H9 (cell line): ENCODE data around the gene RGL2. TPM values are rescaled to one million over a fixed set of nuclear protein-coding genes. Genes with fewer than 3 reads are reported as not detected.

Experiments used
- DNase-seq: peaks from one replicate; pipeline ENCODE4 v3.0.0-alpha.2; 2017
- H2AFZ ChIP-seq: one replicate; pipeline ENCODE4 v1.6.1; 2013; ENCODE audit warnings: mild to moderate bottlenecking, low read length, control low read depth, moderate library complexity
- H2AK5ac ChIP-seq: 2 replicates; pipeline ENCODE4 v1.6.1; 2013; ENCODE audit warnings: low read length, control low read depth, mixed read lengths; ENCODE audit not compliant: insufficient read length
- H2BK120ac ChIP-seq: one replicate; pipeline ENCODE4 v1.6.1; 2013; ENCODE audit warnings: low read depth, mild to moderate bottlenecking, low read length, control low read depth, inconsistent platforms; ENCODE audit not compliant: poor library complexity, severe bottlenecking
- H2BK12ac ChIP-seq: 2 replicates; pipeline ENCODE4 v1.6.1; 2013; ENCODE audit warnings: low read length, control low read depth, mixed read lengths, low read depth; ENCODE audit not compliant: insufficient read length
- H2BK15ac ChIP-seq: 2 replicates; pipeline ENCODE4 v1.6.1; 2013; ENCODE audit warnings: low read depth, low read length, control low read depth
- H2BK20ac ChIP-seq: one replicate; pipeline ENCODE4 v1.6.1; 2013; ENCODE audit warnings: low read depth, mild to moderate bottlenecking, low read length, control low read depth, inconsistent platforms; ENCODE audit not compliant: poor library complexity, severe bottlenecking
- H2BK5ac ChIP-seq: 2 replicates; pipeline ENCODE4 v1.6.1; 2013; ENCODE audit warnings: low read length, control low read depth, mixed read lengths; ENCODE audit not compliant: insufficient read length
- H3K14ac ChIP-seq: 2 replicates; pipeline ENCODE4 v1.6.1; 2013; ENCODE audit warnings: low read length, control low read depth; ENCODE audit not compliant: insufficient read depth
- H3K18ac ChIP-seq: 2 replicates; pipeline ENCODE4 v1.6.1; 2013; ENCODE audit warnings: low read depth, mild to moderate bottlenecking, mixed read lengths, low read length, control low read depth; ENCODE audit not compliant: insufficient read length
- H3K23ac ChIP-seq: 2 replicates; pipeline ENCODE4 v1.6.1; 2013; ENCODE audit warnings: low read length, control low read depth, mixed read lengths, low read depth; ENCODE audit not compliant: insufficient read length
- H3K23me2 ChIP-seq: 2 replicates; pipeline ENCODE4 v1.6.1; 2013; ENCODE audit warnings: low read depth, mild to moderate bottlenecking, mixed read lengths, low read length, control low read depth; ENCODE audit not compliant: insufficient read length, poor library complexity, severe bottlenecking
- H3K27ac ChIP-seq: 2 replicates; pipeline ENCODE4 v1.5.1; 2013; ENCODE audit warnings: low read length, control low read depth, mixed read lengths, low read depth; ENCODE audit not compliant: insufficient read length
- H3K27me3 ChIP-seq: 2 replicates; pipeline ENCODE4 v1.6.1; 2013; ENCODE audit warnings: low read length, control low read depth, inconsistent platforms; ENCODE audit not compliant: insufficient read depth
- H3K4ac ChIP-seq: 2 replicates; pipeline ENCODE4 v1.6.1; 2013; ENCODE audit warnings: low read depth, mild to moderate bottlenecking, control low read depth, inconsistent platforms, low read length, moderate library complexity
- H3K4me1 ChIP-seq: 2 replicates; pipeline ENCODE4 v1.6.1; 2013; ENCODE audit warnings: low read length, control low read depth, inconsistent platforms; ENCODE audit not compliant: insufficient read depth
- H3K4me2 ChIP-seq: 2 replicates; pipeline ENCODE4 v1.6.1; 2013; ENCODE audit warnings: low read length, control low read depth, mixed read lengths; ENCODE audit not compliant: insufficient read length, insufficient read depth
- H3K56ac ChIP-seq: 2 replicates; pipeline ENCODE4 v1.6.1; 2013; ENCODE audit warnings: low read depth, mild to moderate bottlenecking, mixed read lengths, low read length, control low read depth; ENCODE audit not compliant: insufficient read length
- H3K79me1 ChIP-seq: 2 replicates; pipeline ENCODE4 v1.6.1; 2013; ENCODE audit warnings: low read depth, mild to moderate bottlenecking, moderate library complexity, low read length, control low read depth, inconsistent platforms; ENCODE audit not compliant: insufficient read depth, poor library complexity, severe bottlenecking
- H3K79me2 ChIP-seq: 2 replicates; pipeline ENCODE4 v1.6.1; 2013; ENCODE audit warnings: low read length, control low read depth, inconsistent platforms; ENCODE audit not compliant: insufficient read depth
- H3K9ac ChIP-seq: 2 replicates; pipeline ENCODE4 v1.6.1; 2013; ENCODE audit warnings: low read length, control low read depth, mixed read lengths; ENCODE audit not compliant: insufficient read length; ENCODE audit errors: extremely low read depth
- H3K9me3 ChIP-seq: one replicate; pipeline ENCODE4 v1.6.1; 2013; ENCODE audit warnings: low read depth, low read length, inconsistent platforms; ENCODE audit not compliant: control insufficient read depth
- H3T11ph ChIP-seq: one replicate; pipeline ENCODE4 v1.6.1; 2013; ENCODE audit warnings: mild to moderate bottlenecking, low read length, control low read depth, inconsistent platforms
- H4K20me1 ChIP-seq: one replicate; pipeline ENCODE4 v1.6.1; 2013; ENCODE audit not compliant: control insufficient read depth, insufficient read length, insufficient read depth
- H4K5ac ChIP-seq: 2 replicates; pipeline ENCODE4 v1.6.1; 2013; ENCODE audit warnings: low read depth, mild to moderate bottlenecking, mixed read lengths, low read length, control low read depth; ENCODE audit not compliant: insufficient read length
- H4K8ac ChIP-seq: replicated peaks from 2 replicates; pipeline ENCODE4 v1.6.1; 2013; ENCODE audit warnings: low read length, control low read depth, mixed read lengths, low read depth; ENCODE audit not compliant: insufficient read length
- H4K91ac ChIP-seq: 2 replicates; pipeline ENCODE4 v1.6.1; 2013; ENCODE audit warnings: low read depth, mild to moderate bottlenecking, moderate library complexity, mixed read lengths, low read length, control low read depth; ENCODE audit not compliant: insufficient read length
- H3K27ac Mint-ChIP-seq, 3 experiments: 2 replicates in 2 of 3; 3 replicates in 1 of 3; pipeline ENCODE4 v1.8.0; 2020 to 2021; ENCODE audit warnings: mixed read lengths in 3 of 3, mild to moderate bottlenecking in 1 of 3, moderate library complexity in 1 of 3
- H3K27me3 Mint-ChIP-seq: 2 replicates; pipeline ENCODE4 v1.8.0; 2021; ENCODE audit warnings: low read depth, mild to moderate bottlenecking, moderate library complexity, mixed read lengths
- H3K36me3 Mint-ChIP-seq, 3 experiments: 2 replicates in 2 of 3; 3 replicates in 1 of 3; pipeline ENCODE4 v1.8.0; 2020 to 2021; ENCODE audit warnings: low read depth in 3 of 3, mixed read lengths in 3 of 3; ENCODE audit not compliant: insufficient read depth in 1 of 3
- H3K4me1 Mint-ChIP-seq, 2 experiments: 2 replicates each; pipeline ENCODE4 v1.8.0; 2020; ENCODE audit warnings: mixed read lengths in 2 of 2
- H3K4me3 Mint-ChIP-seq, 2 experiments: 2 replicates in 1 of 2; 3 replicates in 1 of 2; pipeline ENCODE4 v1.8.0; 2020 to 2021; ENCODE audit warnings: mild to moderate bottlenecking in 2 of 2, mixed read lengths in 2 of 2, moderate library complexity in 1 of 2
- H3K9me3 Mint-ChIP-seq, 2 experiments: 2 replicates in 1 of 2; 3 replicates in 1 of 2; pipeline ENCODE4 v1.8.0; 2020; ENCODE audit warnings: mild to moderate bottlenecking in 2 of 2, mixed read lengths in 2 of 2, moderate library complexity in 1 of 2
- CTCF ChIP-seq: fragments of 200-600 bp; sonication (generic); conservative IDR thresholded peaks from 3 replicates; pipeline ENCODE4 v1.8.0; 2021; ENCODE audit warnings: antibody characterized with exemption, mild to moderate bottlenecking
- WGBS: extraction: QIAGEN DNeasy Blood & Tissue Kit; methylation state at CpG from one replicate; pipeline ENCODE4 v1.1.7; 2013; ENCODE audit warnings: missing lambda C conversion rate, low lambda C conversion rate, mixed read lengths; ENCODE audit not compliant: insufficient read length; ENCODE audit errors: extremely low coverage; 5-methylcytosine and 5-hydroxymethylcytosine counted together
- total RNA-seq: library from RNA; stranded (reverse); gene quantifications from 2 replicates; pipeline ENCODE4 v1.2.1, GENCODE V29; 2021

Gene RGL2
- total RNA-seq, 1 experiment from 2014 or later, result 74.3 TPM

- Histone ChIP-seq H3K23me2 (no peaks in the 10 kb centered on the region), H2AFZ (no peak overlapping the region), H2BK15ac (no peak overlapping the region), H3K9ac (no peak overlapping the region), H3K9me3 (no peaks in the 10 kb centered on the region), H3K4me1 (no peaks in the 10 kb centered on the region), H2BK12ac (no peak overlapping the region), H3K79me2 (no peaks in the 10 kb centered on the region), H3K4me2 (no peak overlapping the region), H4K20me1 (no peaks in the 10 kb centered on the region), H3K27me3 (no peaks in the 10 kb centered on the region), H3K23ac (no peak overlapping the region), H4K5ac (no peak overlapping the region), H4K91ac (no peak overlapping the region), H3K79me1 (no peaks in the 10 kb centered on the region), H3K27ac (no peak overlapping the region), H3T11ph (no peak overlapping the region), H2BK5ac (no peak overlapping the region), H4K8ac (no peak overlapping the region), H3K14ac (no peak overlapping the region), H3K4ac (no peak overlapping the region), H3K18ac (no peak overlapping the region), H2AK5ac (no peak overlapping the region), H3K56ac (no peak overlapping the region), H2BK20ac (no peak overlapping the region), H2BK120ac (no peak overlapping the region)
- no peak for TF ChIP-seq CTCF
- no peaks in the 10 kb centered on the region for H3K27me3 Mint-ChIP-seq
- DNase-seq, result no peak
- H3K36me3 Mint-ChIP-seq, result no peaks in the 10 kb centered on the region
- H3K27ac Mint-ChIP-seq, result no peak overlapping the region
- no peaks in the 10 kb centered on the region for H3K9me3 Mint-ChIP-seq
- H3K4me3 Mint-ChIP-seq, result no peak overlapping the region
- no CpG with 5 or more reads among the region's 3 CpGs for WGBS
- no peaks in the 10 kb centered on the region for H3K4me1 Mint-ChIP-seq
Observed at GRCh38 chr6:33336495-33336894, 37.8 kb upstream of the RGL2 start.
